ENCODE results near the gene PTH1R. TPM values are rescaled to one million over a fixed set of nuclear protein-coding genes. Genes with fewer than 3 reads are reported as not detected.

PTH1R gene
- total RNA-seq, 1 experiment from 2014 or later: 1.0 TPM

GRCh38 chr3:46887980-46888494 lies 10.5 kb downstream of the PTH1R start:
- no peak overlapping the region for H3K4ac ChIP-seq (ENCODE audit: low read depth, low read length)
- no peaks in the 10 kb centered on the region for H4K20me1 ChIP-seq (ENCODE audit: control insufficient read depth, insufficient read depth, insufficient read length)
- no peak overlapping the region for H3K18ac ChIP-seq (ENCODE audit: insufficient read length, low read depth, low read length)
- H3K23ac ChIP-seq (ENCODE audit: insufficient read length, low read depth, low read length): no peak overlapping the region
- H3K4me2 ChIP-seq (ENCODE audit: insufficient read depth, insufficient read length, low read length): no peak overlapping the region
- Mint-ChIP-seq H3K4me1 (peaks cover 33 to 40% of the 10 kb centered on the region in 2 experiments), H3K27ac (peak overlapping the region in 2 of 3 experiments; percentile 1 to 6; a peak in 1 of 7 replicates), H3K4me3 (peak overlapping the region in 1 of 2 experiments; percentile 1; a peak in 1 of 5 replicates), H3K9me3 (no peaks in the 10 kb centered on the region; a peak in 1 of 5 replicates), H3K36me3 (ENCODE audit: insufficient read depth in 1 of 3, low read depth in 3 of 3) (no peaks in the 10 kb centered on the region), H3K27me3 (ENCODE audit: low read depth) (peaks cover 97% of the 10 kb centered on the region)
- no peak overlapping the region for H4K5ac ChIP-seq (ENCODE audit: insufficient read length, low read depth, low read length)
- no CpG with 5 or more reads among the region's 7 CpGs for WGBS (ENCODE audit: extremely low coverage, insufficient read length, low lambda C conversion rate)
- H3T11ph ChIP-seq (ENCODE audit: low read length): no peak overlapping the region
- no peaks in the 10 kb centered on the region for H3K79me2 ChIP-seq (ENCODE audit: insufficient read depth, low read length)
- no peak overlapping the region for H4K8ac ChIP-seq (replicated peaks; ENCODE audit: insufficient read length, low read depth, low read length)
- TF ChIP-seq CTCF (conservative IDR thresholded peaks at IDR 0.05): no peak
- H2BK5ac ChIP-seq (ENCODE audit: insufficient read length, low read length): no peak overlapping the region
- no peak overlapping the region for H4K91ac ChIP-seq (ENCODE audit: insufficient read length, low read depth, low read length)
- no peak overlapping the region for H3K56ac ChIP-seq (ENCODE audit: insufficient read length, low read depth, low read length)
- H2BK120ac ChIP-seq (ENCODE audit: low read depth, low read length, poor library complexity, severe bottlenecking): no peak overlapping the region
- H2BK12ac ChIP-seq (ENCODE audit: insufficient read length, low read depth, low read length): no peak overlapping the region
- no peak overlapping the region for H3K14ac ChIP-seq (ENCODE audit: insufficient read depth, low read length)
- H3K23me2 ChIP-seq (ENCODE audit: insufficient read length, low read depth, low read length, poor library complexity, severe bottlenecking): peaks cover 8% of the 10 kb centered on the region
- no peaks in the 10 kb centered on the region for H3K79me1 ChIP-seq (ENCODE audit: insufficient read depth, low read depth, low read length, poor library complexity, severe bottlenecking)
- no peak overlapping the region for H2BK15ac ChIP-seq (ENCODE audit: low read depth, low read length)
- H3K9me3 ChIP-seq (ENCODE audit: control insufficient read depth, low read depth, low read length): no peaks in the 10 kb centered on the region
- H2AK5ac ChIP-seq (ENCODE audit: insufficient read length, low read length): no peak overlapping the region
- H3K27me3 ChIP-seq (ENCODE audit: insufficient read depth, low read length): peaks cover 52% of the 10 kb centered on the region
- H2BK20ac ChIP-seq (ENCODE audit: low read depth, low read length, poor library complexity, severe bottlenecking): no peak overlapping the region
- H3K4me1 ChIP-seq (ENCODE audit: insufficient read depth, low read length): no peaks in the 10 kb centered on the region; the same call in 1 of the 2 replicates
- no peak for DNase-seq
- H3K27ac ChIP-seq (ENCODE audit: insufficient read length, low read depth, low read length): no peak overlapping the region
- H2AFZ ChIP-seq (ENCODE audit: low read length): no peak overlapping the region
- H3K9ac ChIP-seq (ENCODE audit: extremely low read depth, insufficient read length, low read length): no peak overlapping the region

Data from H9 (cell line).